22Rv1 (cell line): ENCODE measurements around the gene EIF2D.

ENCODE experiments used
- H3K27ac ChIP-seq: fragments of 450-650 bp; 2 replicates; pipeline ENCODE4 v1.5.1; 2017
- ZFX ChIP-seq: fragments of 450-650 bp; IDR thresholded peaks from 2 replicates; pipeline ENCODE4 v1.6.1; 2017; ENCODE audit warnings: antibody characterized with exemption, borderline replicate concordance
- TF ChIP-seq, protein P1 (sequence below): fragments of 450-650 bp; IDR thresholded peaks from 2 replicates; pipeline ENCODE4 v1.5.1; 2017; ENCODE audit warnings: mild to moderate bottlenecking

EIF2D gene

DNA sequence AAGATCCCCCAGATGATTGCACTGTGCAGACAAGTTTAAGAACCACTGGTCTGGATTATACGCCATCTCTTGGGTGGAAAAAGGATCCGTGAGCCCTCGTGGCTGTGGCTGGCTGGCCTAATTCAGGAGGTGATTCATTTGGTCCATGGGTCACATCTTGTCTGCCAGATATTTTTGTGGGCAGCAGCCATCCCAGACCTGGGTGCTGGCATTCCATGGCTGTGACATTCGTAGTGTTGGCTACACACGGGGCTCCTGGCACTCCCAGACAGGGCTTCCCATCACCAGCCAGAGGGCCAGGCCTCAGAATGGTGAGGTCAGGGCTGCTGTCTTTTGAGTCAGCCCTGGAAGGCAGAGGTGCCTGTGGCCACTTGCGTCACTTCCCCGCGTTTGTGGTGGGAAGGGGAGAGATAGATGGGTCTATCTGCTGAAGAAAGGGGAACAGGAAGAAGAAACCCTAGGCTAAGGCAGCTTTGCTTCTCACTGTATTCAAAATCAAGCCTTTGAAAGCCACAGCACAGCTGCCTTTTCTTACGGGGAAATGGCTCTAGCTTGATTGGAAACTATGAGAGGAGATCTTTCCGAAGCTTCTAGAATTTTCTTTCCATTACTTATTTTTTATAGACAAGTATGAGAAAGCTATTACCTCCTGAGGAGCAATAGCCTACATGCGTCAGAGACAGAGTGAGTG lies 32.4 kb downstream of the EIF2D start:
- no peak overlapping the region for H3K27ac ChIP-seq
- no peak for TF ChIP-seq ZFX
- TF ChIP-seq, protein P1, sequence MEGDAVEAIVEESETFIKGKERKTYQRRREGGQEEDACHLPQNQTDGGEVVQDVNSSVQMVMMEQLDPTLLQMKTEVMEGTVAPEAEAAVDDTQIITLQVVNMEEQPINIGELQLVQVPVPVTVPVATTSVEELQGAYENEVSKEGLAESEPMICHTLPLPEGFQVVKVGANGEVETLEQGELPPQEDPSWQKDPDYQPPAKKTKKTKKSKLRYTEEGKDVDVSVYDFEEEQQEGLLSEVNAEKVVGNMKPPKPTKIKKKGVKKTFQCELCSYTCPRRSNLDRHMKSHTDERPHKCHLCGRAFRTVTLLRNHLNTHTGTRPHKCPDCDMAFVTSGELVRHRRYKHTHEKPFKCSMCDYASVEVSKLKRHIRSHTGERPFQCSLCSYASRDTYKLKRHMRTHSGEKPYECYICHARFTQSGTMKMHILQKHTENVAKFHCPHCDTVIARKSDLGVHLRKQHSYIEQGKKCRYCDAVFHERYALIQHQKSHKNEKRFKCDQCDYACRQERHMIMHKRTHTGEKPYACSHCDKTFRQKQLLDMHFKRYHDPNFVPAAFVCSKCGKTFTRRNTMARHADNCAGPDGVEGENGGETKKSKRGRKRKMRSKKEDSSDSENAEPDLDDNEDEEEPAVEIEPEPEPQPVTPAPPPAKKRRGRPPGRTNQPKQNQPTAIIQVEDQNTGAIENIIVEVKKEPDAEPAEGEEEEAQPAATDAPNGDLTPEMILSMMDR: no peak

GRCh38 chr1:206578978-206579374 lies 33.3 kb downstream of the EIF2D start:
- no peak overlapping the region for H3K27ac ChIP-seq
- no peak for TF ChIP-seq ZFX
- TF ChIP-seq, protein P1: no peak

DNA sequence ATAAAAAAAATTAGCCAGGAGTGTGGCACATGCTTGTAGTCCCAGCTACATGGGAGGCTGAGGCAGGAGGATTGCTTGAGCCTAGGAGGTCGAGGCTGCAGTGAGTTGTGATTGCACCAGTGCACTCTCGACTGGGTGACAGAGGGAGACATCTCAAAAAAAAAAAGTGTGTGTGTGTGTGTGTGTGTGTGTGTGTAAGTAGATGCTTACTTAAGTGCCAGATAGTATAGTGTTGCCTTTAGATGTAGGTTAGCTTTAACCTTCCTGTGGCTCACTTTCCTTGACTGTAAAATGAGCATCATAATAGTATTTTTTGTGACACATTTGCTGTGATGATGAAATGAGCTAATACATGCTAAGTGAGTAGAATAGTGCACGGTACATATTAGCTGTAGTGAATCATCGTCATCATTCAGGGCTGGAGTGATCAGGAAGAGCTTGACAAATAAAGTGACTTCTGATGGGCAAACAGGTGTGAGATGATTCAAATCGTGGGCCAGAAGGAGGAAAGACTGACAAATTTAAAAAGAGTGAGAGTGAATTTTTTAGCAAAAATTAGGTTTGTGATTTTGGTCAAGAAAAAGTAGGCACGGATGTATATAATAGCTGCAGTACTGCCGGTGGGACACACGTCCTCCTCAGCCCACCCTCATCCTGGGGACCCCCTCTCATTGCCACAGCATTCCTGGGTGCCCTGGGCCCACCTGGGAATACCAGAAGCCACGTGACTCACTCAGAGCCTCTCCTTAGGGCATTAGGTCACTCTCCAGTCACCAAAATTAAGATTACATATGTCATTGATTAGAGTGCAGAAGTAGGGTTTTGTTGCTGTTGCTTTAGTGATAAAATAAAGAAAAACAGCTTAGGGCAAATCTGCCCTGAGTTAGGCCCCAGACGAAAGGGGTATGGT lies 33.9 kb downstream of the EIF2D start:
- TF ChIP-seq ZFX: no peak
- TF ChIP-seq, protein P1: no peak
- no peak overlapping the region for H3K27ac ChIP-seq

DNA sequence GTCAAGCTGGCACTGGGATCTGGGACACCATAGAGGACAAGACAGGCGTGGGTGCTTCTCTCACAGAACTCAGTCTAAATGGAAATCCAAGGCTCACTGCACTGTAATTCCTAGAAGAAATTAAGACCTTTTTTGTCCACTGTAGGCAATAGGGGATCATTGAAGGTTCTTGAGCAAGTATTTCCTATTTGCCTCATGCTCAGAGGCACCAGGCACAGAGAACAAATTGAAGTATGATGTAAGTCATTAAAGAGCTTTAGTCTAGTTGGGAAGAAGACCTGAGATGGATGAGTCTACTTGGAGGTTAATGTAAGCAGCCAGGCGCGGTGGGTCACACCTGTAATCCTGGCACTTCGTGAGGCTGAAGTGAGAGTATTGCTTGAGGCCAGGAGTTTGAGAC lies 34.6 kb downstream of the EIF2D start:
- TF ChIP-seq, protein P1: no peak
- TF ChIP-seq ZFX: no peak
- no peak overlapping the region for H3K27ac ChIP-seq

GRCh38 chr1:206575894-206576737 lies 36.1 kb downstream of the EIF2D start:
- H3K27ac ChIP-seq: no peak overlapping the region
- TF ChIP-seq, protein P1: no peak

DNA sequence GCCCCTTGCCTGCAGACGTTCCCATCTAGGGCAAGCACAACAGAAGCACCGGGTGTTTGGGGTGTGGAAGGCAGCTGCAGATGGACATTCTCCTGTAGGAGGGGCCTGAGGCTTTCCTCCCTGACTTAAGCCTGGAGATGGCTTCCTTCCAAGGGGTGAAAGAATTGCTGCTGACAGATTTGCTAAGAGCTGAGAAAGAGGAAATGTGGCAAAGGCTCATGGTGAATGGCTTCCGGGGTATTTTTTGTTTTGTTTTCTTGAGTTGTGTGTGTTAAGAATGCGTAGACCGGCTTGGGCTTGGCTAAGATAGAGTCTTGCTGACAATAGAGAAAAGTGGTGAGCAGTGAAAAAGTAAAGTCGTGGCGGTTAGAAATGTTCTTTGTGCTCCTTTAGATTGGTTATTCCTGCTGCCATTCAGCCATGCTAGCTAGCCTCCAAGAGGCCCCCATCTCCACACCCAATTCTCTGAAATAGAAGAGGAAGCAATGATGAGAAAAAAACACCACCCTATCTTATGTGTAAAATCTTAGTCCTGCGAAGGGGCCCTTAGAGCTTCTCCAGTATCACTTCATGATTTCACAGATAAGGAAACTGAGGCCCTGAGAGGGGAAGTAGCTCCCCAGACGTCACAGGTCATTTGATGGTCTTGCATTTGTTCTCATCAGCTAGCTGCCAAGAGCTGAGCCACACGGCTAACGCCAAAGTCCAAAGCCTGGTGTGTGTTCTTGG lies 36.9 kb downstream of the EIF2D start:
- H3K27ac ChIP-seq: no peak overlapping the region
- TF ChIP-seq, protein P1: no peak
- TF ChIP-seq ZFX: no peak
